Measurements from ENCODE around the gene CCDC91.

CCDC91 gene

DNA sequence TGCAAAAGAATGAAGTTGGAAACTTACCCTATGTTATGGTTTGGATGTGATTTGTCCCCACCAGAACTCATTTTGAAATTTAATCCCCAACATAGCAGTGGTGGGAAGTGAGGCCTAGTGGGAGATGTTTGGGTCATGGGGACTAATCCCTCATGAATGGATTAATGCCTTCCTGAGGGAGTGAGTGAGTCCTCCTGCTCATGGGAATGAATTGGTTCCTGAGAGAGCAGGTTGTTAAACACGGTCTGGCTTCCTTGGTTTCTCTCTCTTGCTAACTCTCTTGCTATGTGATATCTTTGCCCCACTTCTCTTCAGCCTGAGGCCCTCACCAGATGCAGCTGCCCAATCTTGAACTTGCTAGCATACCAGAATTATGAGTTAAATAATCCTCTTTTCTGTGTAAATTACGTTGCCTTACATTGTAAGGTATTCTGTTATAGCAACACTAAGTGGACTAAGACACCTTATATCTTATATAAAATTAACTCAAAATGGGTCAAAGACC lies 22.2 kb upstream of the CCDC91 start:
- H3K4me1 ChIP-seq (ENCODE audit: control insufficient read depth, insufficient read depth, low read length) = no peaks in the 10 kb centered on the region
- no peak overlapping the region for H3K4me3 ChIP-seq (ENCODE audit: low read length)
- H3K27ac ChIP-seq (ENCODE audit: low read depth, low read length) = no peak overlapping the region
- no peaks in the 10 kb centered on the region for H3K27me3 ChIP-seq (ENCODE audit: control insufficient read depth, insufficient read depth, low read length)
- H3K36me3 ChIP-seq (ENCODE audit: control insufficient read depth, insufficient read depth, low read length) = no peaks in the 10 kb centered on the region
- no peak overlapping the region for H3K9ac ChIP-seq (ENCODE audit: low read length)

DNA sequence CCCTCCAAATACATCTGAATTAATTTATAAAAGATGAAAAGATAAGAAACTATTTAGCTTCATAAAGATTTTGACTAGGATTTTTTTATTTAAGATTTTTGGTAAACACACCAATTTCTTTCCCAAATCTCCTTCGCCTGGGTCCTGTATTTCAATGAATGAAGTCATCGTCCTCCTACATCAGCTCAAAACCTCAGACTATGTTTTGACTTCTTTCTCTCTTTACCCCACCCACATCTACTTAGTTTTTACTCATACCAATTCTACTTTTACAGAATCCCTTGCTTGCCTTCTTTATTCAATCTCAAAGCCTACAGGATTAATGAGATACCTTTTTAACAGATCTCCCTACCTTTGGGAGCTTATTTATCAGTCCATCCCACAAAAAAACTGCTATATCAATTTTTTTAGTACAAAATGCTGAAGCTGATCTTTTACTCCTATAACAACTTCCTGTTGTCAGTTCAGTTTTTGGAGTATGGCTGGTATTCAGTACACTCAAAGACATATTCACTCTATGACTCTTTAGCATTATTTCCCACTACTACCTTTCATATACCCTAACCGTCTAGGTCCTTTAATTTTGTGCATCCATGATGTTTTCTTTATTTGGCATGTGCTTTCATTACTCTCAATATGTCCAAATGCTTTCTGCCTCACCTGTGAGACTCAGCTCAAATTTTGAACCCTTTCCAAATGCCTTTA lies 18.7 kb upstream of the CCDC91 start:
- Histone ChIP-seq H3K4me1 (ENCODE audit: control insufficient read depth, insufficient read depth, low read length) (no peaks in the 10 kb centered on the region), H3K4me3 (ENCODE audit: low read length) (no peak overlapping the region), H3K36me3 (ENCODE audit: control insufficient read depth, insufficient read depth, low read length) (no peaks in the 10 kb centered on the region), H3K9ac (ENCODE audit: low read length) (no peak overlapping the region), H3K27me3 (ENCODE audit: control insufficient read depth, insufficient read depth, low read length) (no peaks in the 10 kb centered on the region), H3K27ac (ENCODE audit: low read depth, low read length) (no peak overlapping the region)

DNA sequence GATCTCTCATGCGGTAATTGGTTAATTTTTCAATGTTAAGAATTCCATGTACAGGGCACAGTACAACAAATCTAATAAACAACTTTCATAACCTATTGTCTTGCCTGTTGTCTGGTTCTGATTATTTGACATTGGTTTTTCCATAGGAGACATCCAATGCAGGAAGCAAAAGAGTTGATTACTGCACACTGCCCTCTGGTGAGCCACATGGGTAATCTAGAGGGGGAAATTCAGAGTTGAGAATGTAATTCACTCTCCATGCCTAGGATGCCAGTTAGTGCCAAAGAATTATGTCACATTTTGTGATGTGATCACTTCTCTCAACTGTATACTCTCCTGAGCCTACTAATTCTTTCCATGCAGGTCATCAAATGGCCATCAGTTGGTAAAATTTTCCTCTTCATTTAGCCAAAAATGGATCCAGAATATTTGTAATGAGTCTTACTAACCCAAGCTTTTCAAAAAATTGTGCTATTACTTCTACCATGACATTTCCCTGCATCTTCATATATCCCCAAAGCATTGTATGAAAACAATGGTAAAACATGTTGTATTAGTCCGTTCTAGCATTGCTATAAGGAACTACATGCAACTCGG lies 17.7 kb upstream of the CCDC91 start:
- Histone ChIP-seq H3K4me1 (ENCODE audit: control insufficient read depth, insufficient read depth, low read length) (no peaks in the 10 kb centered on the region), H3K27me3 (ENCODE audit: control insufficient read depth, insufficient read depth, low read length) (no peaks in the 10 kb centered on the region), H3K36me3 (ENCODE audit: control insufficient read depth, insufficient read depth, low read length) (no peaks in the 10 kb centered on the region)

DNA sequence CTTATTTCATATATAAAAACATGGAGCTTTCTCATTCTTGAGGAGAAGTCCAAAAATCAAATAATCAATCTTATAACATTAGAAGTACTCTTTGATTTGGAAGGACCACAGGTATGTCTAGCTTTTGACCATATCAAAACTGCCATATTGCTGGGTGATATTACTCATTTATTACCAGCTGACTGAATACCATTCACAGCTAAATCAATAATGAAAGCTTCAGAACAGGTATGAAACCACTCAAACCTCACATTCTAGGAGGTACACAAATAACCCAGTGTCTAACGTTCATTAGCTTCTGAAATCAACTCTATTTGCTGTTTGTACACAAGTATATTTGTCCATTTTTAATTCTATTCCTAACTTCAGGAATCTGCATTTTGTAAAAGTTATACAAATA lies 16.8 kb upstream of the CCDC91 start:
- H3K4me3 ChIP-seq (ENCODE audit: low read length) = no peak overlapping the region
- no peaks in the 10 kb centered on the region for H3K27me3 ChIP-seq (ENCODE audit: control insufficient read depth, insufficient read depth, low read length)
- H3K27ac ChIP-seq (ENCODE audit: low read depth, low read length) = no peak overlapping the region
- H3K9ac ChIP-seq (ENCODE audit: low read length) = no peak overlapping the region
- no peaks in the 10 kb centered on the region for H3K36me3 ChIP-seq (ENCODE audit: control insufficient read depth, insufficient read depth, low read length)
- no peaks in the 10 kb centered on the region for H3K4me1 ChIP-seq (ENCODE audit: control insufficient read depth, insufficient read depth, low read length)

More for the DNA sequence above, 17.7 kb upstream of the CCDC91 start:
- no peak overlapping the region for H3K27ac ChIP-seq (ENCODE audit: low read depth, low read length)
- H3K9ac ChIP-seq (ENCODE audit: low read length) = no peak overlapping the region
- H3K4me3 ChIP-seq (ENCODE audit: low read length) = no peak overlapping the region

DNA sequence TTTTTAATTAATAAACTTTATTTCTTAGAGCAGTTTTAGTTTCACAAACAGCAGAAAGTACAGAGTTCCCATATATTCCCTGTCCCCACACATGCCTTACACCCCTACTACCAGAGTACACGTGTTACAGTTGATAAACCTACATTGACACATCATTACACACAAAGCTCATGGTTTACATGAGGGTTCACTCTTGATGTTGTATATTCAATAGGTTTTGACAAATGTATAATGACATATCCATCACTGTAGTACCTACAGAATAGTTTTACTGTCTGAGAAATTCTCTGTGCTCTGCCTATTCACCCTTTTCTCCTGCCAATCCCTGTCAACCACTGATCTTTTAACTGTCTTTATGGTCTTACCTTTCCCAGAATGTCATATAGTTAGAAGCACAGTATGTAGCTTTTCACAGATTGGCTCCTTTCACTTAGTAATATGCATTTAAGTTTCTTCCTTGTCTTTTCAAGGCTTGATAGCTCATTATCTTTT lies 15.1 kb upstream of the CCDC91 start:
- Histone ChIP-seq H3K36me3 (ENCODE audit: control insufficient read depth, insufficient read depth, low read length) (no peaks in the 10 kb centered on the region), H3K4me3 (ENCODE audit: low read length) (no peak overlapping the region), H3K27ac (ENCODE audit: low read depth, low read length) (no peak overlapping the region), H3K9ac (ENCODE audit: low read length) (no peak overlapping the region), H3K4me1 (ENCODE audit: control insufficient read depth, insufficient read depth, low read length) (no peaks in the 10 kb centered on the region), H3K27me3 (ENCODE audit: control insufficient read depth, insufficient read depth, low read length) (no peaks in the 10 kb centered on the region)

DNA sequence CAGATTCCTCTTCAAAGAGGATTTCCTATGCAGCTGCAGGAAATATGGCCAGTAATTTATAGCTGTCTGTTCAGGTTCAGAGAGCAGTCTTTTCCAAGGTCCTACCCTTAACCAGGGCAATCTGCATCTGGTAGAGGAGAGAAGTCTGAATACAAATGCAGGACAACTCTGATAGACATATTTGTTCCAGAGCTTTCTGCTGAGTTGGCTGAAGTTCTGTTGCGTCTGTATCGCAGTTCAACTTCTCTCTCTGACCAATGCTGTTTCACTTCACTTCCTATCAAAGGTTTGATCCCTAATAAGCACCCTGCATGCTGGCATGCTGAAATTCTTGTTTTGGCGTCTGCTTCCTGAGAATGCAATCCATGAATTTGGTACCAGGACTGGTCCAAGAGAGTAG lies 14.0 kb upstream of the CCDC91 start:
- H3K36me3 ChIP-seq (ENCODE audit: control insufficient read depth, insufficient read depth, low read length) = no peaks in the 10 kb centered on the region
- no peak overlapping the region for H3K4me3 ChIP-seq (ENCODE audit: low read length)
- no peak overlapping the region for H3K9ac ChIP-seq (ENCODE audit: low read length)
- no peak overlapping the region for H3K27ac ChIP-seq (ENCODE audit: low read depth, low read length)
- H3K27me3 ChIP-seq (ENCODE audit: control insufficient read depth, insufficient read depth, low read length) = no peaks in the 10 kb centered on the region
- no peaks in the 10 kb centered on the region for H3K4me1 ChIP-seq (ENCODE audit: control insufficient read depth, insufficient read depth, low read length)

DNA sequence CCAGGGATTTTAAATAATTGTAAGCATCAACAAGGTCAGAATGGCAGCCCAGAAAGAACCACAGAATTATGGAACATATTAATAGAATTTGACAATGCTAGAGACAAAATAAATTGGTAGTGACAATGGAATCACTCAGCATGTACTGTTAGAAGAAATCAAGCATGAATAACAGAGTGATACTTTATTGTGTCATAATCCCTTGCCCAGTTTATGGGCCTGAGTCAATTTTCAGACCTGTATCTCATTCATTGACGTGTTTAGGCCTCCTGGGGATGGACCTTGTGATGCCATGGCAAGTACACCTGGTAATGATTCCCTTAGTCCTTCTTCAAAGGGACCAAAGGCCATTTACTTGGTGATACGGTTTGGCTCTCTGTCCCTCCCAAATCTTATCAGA lies 12.8 kb upstream of the CCDC91 start:
- no peak overlapping the region for H3K9ac ChIP-seq (ENCODE audit: low read length)
- H3K27ac ChIP-seq (ENCODE audit: low read depth, low read length) = no peak overlapping the region
- no peaks in the 10 kb centered on the region for H3K4me1 ChIP-seq (ENCODE audit: control insufficient read depth, insufficient read depth, low read length)
- H3K36me3 ChIP-seq (ENCODE audit: control insufficient read depth, insufficient read depth, low read length) = no peaks in the 10 kb centered on the region
- no peak overlapping the region for H3K4me3 ChIP-seq (ENCODE audit: low read length)
- H3K27me3 ChIP-seq (ENCODE audit: control insufficient read depth, insufficient read depth, low read length) = no peaks in the 10 kb centered on the region

DNA sequence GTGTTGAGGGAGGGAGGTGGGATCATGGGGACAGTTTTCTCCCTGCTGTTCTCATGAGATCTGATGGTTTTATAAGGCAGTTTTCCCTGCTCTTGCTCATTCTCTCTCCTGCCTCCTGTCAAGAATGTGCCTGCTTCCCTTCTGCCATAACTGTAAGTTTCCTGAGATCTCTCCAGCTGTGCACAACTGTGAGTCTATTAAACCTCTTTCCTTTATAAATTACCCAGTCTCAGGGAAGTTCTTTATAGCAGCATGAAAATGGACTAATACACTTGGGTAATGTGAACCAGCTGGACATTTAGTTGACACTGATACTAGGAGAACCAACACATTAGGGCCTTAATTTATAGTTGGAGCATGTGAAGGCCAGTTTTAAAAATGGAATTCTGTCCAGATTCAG lies 12.4 kb upstream of the CCDC91 start:
- H3K27me3 ChIP-seq (ENCODE audit: control insufficient read depth, insufficient read depth, low read length) = no peaks in the 10 kb centered on the region
- H3K9ac ChIP-seq (ENCODE audit: low read length) = no peak overlapping the region
- H3K36me3 ChIP-seq (ENCODE audit: control insufficient read depth, insufficient read depth, low read length) = no peaks in the 10 kb centered on the region
- H3K27ac ChIP-seq (ENCODE audit: low read depth, low read length) = no peak overlapping the region
- no peak overlapping the region for H3K4me3 ChIP-seq (ENCODE audit: low read length)
- H3K4me1 ChIP-seq (ENCODE audit: control insufficient read depth, insufficient read depth, low read length) = no peaks in the 10 kb centered on the region

DNA sequence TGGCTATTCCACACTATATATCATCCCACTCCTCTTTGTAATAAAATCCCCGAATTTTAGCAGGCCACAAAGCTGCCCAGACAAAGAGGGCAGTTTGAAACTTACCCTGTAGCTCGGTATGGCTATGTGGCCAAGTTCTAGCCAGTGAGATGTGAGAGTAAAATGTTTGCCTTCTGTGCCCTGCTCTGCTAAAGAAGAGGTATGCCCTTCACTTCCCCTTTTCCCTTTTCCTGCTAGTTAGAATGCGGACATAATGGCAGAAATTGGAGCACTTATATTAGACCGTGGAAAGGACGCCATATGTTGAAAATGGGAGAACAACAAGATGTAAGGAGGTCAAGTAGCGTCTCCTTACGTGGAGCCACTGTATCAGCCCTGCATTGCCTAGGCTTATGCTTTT lies 11.5 kb upstream of the CCDC91 start:
- H3K9ac ChIP-seq (ENCODE audit: low read length) = no peak overlapping the region
- H3K4me3 ChIP-seq (ENCODE audit: low read length) = no peak overlapping the region
- no peaks in the 10 kb centered on the region for H3K4me1 ChIP-seq (ENCODE audit: control insufficient read depth, insufficient read depth, low read length)
- no peaks in the 10 kb centered on the region for H3K36me3 ChIP-seq (ENCODE audit: control insufficient read depth, insufficient read depth, low read length)
- H3K27ac ChIP-seq (ENCODE audit: low read depth, low read length) = no peak overlapping the region
- no peaks in the 10 kb centered on the region for H3K27me3 ChIP-seq (ENCODE audit: control insufficient read depth, insufficient read depth, low read length)

DNA sequence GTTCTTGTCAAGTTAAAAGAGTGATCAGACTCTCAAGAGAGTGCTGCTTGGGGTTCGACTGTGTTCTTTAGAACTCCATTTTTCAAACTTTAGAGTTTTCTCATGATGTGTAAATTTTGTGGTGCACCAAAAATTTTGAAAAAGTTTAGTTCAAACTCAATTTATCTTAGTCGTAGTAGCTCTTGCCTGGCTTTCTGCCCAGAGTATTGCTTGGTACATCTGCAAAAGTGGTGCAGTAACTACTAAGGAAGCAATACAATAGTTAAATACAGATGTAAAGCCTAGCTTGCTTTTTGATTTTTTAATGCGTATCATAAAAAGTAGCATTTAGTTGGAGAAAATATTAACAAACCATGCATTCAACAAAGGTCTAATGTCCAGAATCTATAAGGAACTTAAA lies 9.5 kb upstream of the CCDC91 start:
- Histone ChIP-seq H3K4me1 (ENCODE audit: control insufficient read depth, insufficient read depth, low read length) (no peaks in the 10 kb centered on the region), H3K27me3 (ENCODE audit: control insufficient read depth, insufficient read depth, low read length) (no peaks in the 10 kb centered on the region), H3K36me3 (ENCODE audit: control insufficient read depth, insufficient read depth, low read length) (no peaks in the 10 kb centered on the region), H3K27ac (ENCODE audit: low read depth, low read length) (no peak overlapping the region), H3K9ac (ENCODE audit: low read length) (no peak overlapping the region), H3K4me3 (ENCODE audit: low read length) (no peak overlapping the region)

DNA sequence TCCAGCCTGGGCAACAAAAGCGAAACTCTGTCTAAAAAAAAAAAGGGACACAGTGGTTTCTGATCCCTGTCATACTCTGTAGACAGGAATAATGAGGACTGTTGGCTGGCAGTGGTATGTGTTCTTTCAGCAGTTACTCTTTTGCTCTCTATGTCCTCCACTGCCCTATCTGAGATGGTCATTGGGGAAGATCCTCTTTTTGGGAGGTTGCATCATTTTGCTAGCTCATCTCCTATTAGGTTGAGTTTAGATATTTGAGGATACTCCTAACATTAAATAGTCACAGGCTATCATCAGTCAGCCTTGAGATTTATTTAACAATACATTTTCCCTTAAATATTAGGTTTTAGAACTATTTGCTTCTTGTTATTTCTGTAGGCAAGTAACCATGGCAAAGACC lies 5.9 kb upstream of the CCDC91 start:
- H3K27me3 ChIP-seq (ENCODE audit: control insufficient read depth, insufficient read depth, low read length) = no peaks in the 10 kb centered on the region
- H3K4me3 ChIP-seq (ENCODE audit: low read length) = no peak overlapping the region
- H3K9ac ChIP-seq (ENCODE audit: low read length) = no peak overlapping the region
- H3K27ac ChIP-seq (ENCODE audit: low read depth, low read length) = no peak overlapping the region
- no peaks in the 10 kb centered on the region for H3K4me1 ChIP-seq (ENCODE audit: control insufficient read depth, insufficient read depth, low read length)
- H3K36me3 ChIP-seq (ENCODE audit: control insufficient read depth, insufficient read depth, low read length) = no peaks in the 10 kb centered on the region

DNA sequence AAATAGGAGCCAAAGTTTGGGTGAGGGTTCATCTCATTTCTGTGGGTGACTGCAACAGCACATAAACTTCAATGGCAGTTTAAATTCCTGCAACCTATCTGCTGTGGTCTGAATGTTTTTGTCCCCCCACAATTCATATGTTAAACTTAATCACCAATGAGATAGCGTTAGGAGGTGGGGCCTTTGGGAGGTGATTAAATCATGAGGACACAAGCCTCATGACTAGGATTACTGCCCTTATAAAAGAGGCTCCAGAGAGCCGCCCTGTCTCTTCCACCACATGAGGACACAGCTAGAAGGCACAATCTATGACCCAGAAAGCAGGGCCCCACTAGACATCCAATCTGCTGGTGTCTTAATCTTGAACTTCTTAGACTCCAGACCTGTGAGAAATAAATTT lies 3.8 kb upstream of the CCDC91 start:
- Histone ChIP-seq H3K36me3 (ENCODE audit: control insufficient read depth, insufficient read depth, low read length) (no peaks in the 10 kb centered on the region), H3K27ac (ENCODE audit: low read depth, low read length) (no peak overlapping the region), H3K4me1 (ENCODE audit: control insufficient read depth, insufficient read depth, low read length) (peaks cover 7% of the 10 kb centered on the region), H3K9ac (ENCODE audit: low read length) (no peak overlapping the region), H3K4me3 (ENCODE audit: low read length) (no peak overlapping the region), H3K27me3 (ENCODE audit: control insufficient read depth, insufficient read depth, low read length) (no peaks in the 10 kb centered on the region)

DNA sequence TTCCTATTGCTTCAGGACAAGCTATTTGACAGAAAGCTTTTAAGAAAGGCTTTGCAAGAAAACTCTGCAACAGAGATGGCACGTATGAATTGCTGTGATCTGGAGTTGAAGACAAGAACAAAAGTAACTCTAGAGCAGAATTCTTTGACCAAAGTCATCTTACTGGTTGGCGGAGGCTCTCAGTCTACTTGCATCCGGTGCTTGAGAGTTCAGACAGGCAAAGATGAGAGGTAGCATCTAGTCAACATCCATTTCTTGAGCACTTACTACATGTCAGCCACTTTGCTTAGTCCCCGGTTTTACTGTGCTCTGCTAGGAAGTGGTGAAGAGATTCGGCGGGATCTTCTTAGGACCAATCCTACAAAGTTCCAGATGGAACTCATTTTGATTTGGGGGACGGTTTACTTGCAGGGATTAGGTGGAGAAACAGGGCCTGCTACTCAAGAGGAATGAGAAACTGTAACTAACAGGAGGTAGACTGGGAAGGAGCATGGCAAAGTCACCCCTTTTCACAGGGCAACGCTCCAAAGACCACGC lies 404 bp upstream of the CCDC91 start:
- H3K9ac ChIP-seq (ENCODE audit: low read length) = no peak overlapping the region
- H3K27me3 ChIP-seq (ENCODE audit: control insufficient read depth, insufficient read depth, low read length) = no peaks in the 10 kb centered on the region

More for the DNA sequence above, 404 bp upstream of the CCDC91 start:
- Histone ChIP-seq H3K4me3 (ENCODE audit: low read length) (peak overlapping the region; percentile 90), H3K36me3 (ENCODE audit: control insufficient read depth, insufficient read depth, low read length) (no peaks in the 10 kb centered on the region), H3K4me1 (ENCODE audit: control insufficient read depth, insufficient read depth, low read length) (peaks cover 14% of the 10 kb centered on the region), H3K27ac (ENCODE audit: low read depth, low read length) (peak overlapping the region; percentile 100)

All from rectal smooth muscle tissue (tissue), 1 donor.